Measurements from ENCODE around the gene SPANXN4.

SPANXN4 gene, protein sequence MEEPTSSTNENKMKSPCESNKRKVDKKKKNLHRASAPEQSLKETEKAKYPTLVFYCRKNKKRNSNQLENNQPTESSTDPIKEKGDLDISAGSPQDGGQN
- total RNA-seq: 0 reads per million in 4 experiments

DNA sequence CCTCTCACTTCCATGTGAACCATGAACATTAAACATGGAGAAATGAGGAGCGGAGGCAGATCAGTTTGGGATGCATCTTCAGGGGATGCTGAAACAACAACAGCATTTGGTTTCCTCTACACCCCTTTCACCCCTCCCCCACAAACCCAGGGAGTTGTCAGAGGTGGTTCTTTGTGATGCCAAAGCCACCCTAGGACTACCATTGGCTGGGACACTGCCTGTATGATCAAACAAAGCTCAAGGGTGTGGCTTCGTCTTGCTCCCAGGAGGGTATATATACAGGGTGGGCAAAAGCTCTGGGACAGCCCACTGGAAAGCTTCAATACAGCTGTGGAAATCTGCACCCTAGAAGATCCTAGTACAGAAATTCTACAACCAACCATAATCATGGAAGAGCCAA lies at the start of gene SPANXN4:
Gene SPANXN4, plus strand, starts transcription at position 301 of the 400 bp plus-strand sequence. Its CDS starts 87 bp downstream, at position 388.
- DNase-seq: no peak

DNA sequence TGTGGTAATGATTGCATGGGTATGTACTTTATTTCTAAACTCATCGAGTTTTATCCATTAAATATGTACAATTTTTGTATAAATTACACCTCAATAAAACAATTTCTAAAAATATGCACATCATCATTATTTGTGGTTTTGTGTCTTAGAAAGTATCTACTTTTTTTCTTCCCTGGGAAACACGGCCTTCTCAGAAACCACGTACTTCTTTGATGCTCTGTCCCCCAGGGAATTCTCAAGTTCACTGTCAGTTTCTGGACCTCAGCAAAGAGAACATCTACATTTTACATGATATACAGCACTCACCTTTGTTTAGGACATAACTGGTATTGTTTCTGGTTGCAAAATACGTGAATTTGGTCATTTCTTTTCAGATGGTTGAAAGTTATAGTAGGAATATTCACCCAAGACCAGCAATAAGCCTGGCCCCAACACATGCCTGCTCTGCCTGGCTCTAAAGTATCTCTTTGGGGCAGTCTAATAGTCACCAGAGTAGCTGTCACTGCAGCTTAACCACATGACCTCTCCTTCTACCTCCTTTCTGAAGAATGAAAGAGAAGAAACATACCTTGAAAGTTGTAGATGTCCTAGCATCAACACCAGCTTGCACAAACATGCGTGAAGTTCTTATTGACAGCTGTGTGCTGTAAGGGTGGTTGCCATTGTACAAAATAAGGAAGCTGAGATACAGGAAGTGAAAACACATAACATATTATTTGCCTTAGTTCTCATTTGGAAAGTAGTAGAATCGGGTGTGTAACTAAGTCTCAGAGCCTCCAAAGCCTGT lies 48.4 kb upstream of the SPANXN4 start:
- DNase-seq: no peak

DNA sequence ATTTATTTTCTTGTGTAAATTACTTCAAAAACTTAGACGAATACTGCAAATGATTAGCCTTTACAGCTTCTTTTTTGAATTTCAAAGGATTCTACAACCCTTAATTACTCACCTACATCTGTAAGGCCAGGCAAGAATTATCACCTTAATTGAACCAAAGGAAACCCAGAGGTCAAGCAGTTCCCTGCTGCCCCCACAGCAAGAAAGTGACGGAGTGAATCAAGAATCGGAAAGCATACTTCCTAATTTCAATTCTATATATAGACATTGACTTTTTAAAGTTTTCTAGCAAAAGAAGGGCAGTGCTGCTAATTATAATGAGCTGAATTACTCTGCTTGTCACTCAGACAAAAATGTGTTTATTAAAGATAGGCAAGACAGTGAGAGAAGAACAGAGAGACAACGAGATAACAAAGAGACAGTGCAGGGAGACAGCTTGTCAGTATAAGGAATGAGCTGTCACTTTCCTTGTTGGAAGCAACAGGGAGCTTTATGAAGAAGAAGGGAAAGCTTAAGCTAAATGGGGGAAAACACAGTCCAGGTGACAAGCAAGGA lies 47.5 kb upstream of the SPANXN4 start:
- DNase-seq: no peak

DNA sequence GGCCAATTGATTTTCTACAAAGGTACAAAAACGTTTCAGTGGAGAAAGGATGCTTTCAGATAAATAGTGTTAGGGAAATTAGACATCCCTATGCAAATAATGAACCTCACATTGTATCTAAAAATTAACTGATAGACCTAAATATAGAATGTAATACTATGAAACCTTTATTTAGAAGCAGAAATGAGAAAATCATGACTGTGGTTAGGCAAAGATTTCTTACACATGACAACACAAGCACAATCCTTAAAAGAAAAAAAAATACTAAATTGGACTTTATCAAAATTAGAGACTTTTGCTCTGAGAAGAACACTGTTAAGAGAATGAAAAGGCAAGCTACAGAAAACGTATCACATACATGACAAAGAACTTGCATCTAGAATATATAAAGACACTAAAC lies 43.0 kb upstream of the SPANXN4 start:
- DNase-seq: no peak

DNA sequence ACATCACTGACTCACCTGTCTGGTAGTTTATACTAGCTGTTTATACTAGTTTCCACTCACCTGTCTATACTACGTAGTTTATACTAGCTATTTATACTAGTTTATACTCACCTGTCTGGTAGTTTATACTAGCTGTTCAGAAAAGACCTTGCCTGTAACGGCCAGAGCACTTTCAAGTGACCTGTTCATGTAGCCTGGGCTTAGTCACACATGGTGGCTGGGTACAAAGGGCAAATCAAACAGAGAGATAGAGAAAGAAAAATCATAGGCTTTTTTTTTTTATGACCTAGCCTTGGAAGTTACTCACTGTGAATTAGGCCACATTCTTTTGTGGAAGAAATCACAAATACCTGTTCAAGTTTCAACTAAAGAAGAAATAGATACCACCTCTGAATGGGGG lies 30.7 kb upstream of the SPANXN4 start:
- no peak for DNase-seq

DNA sequence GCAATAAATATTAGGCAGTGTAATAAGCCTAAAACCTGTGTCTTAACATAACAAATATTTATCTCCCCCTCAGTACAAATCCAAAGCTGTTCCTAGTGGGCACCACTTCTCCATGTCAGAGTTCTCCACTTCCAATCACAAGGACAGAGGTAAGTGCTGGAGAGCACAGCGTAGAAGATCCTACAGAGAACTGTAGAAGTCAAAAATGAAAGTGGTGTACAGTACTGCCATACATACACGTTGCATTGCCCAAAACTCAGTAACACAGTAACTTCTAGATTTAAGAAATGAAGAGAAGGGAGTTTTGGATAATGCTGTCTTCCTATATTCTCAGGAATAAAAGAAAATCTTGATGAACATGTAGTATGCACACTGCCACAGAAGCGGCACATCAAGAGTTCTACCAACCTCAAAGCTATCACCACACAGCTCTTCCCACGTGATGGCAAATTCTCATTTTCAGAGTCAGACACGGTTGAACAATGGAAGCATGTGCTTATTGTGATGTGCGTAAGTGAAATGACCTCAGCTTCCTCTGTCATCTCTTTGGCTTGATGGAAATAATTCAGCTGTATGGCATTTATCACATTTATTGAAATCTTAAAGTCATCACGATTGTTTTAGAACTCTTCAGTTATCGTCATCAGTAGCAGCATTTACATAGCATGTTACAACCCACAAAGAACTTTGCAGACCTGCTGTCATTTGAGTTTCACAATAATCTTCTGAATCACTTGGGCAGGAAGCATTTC lies 27.1 kb upstream of the SPANXN4 start:
- DNase-seq: no peak

DNA sequence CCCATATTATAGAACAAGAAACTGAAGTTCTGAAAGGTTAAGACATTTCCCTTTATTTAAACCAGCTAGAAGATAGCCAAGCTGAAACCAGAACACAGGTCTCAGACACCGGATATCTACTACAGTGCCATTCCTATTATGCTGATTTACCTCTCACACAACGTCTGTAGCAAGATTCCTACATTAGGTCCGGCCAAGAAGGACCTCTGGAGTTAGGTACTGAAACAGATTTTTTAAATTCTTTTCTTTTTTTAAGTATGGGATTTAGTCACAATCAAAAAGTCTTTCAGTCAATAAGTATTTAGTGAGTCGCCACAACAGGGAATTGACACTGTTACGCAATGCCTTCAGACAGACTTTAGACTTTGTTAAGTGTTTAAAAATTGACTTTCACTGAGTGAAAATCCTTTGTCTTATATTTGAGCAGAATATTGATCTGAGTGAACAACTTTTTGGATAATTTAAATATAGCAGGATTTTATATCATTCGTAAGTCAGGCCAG lies 26.5 kb upstream of the SPANXN4 start:
- no peak for DNase-seq

DNA sequence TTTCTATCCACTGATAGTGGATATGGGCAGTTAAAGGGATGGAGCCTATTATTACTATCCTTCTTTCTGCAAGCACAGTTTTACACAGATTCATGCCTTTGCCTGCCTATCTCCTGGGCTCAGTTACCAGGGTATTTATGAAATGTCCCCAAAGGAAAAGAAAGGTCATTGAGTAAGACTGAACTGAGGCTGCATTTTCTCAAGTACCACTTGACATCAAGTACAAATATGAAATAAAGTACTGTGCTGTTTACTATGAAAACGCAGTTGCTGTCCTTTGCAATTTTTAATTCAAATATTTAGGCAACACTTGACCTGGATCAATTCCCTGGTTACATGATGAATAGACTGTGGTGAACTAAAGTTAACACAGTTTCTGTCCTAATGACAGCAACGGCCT lies 23.5 kb upstream of the SPANXN4 start:
- no peak for DNase-seq

DNA sequence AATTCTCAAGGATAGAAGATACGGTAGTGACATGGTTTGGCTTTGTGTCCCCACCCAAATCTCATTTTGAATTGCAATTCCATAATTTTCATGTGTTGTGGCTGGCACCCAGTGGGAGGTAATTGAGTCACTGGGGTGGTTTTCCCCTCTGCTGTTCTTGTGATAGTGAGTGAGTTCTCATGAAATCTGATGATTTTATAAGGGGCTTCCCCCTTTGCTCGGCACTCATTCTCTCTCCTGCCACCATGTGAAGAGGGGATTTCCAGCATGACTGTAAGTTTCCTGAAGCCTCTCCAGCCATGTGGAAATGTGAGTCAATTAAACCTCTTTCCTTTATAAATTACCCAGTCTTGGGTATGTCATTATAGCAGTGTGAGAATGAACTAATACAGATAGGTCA lies 8.5 kb upstream of the SPANXN4 start:
- no peak for DNase-seq

DNA sequence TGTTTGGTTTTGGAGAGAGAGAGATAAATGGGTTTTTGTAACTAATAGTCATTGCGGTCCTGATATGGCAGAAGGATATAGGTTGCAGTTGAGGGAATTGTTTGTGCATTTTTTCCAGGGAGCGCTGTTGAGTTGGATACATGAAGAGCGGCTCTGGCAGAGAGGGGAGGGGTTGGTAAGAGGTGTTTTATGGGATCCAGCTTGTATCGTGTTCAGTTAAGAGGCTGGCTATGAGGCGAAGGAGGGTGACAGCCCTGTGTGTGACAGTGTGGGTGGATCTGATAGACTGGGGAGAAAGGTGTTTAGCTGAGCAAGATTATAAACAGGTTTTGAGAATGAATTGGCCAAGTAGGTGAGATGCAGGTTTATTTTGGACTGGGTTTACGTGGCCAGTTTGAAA lies 1.5 kb downstream of the SPANXN4 start:
- no peak for DNase-seq

DNA sequence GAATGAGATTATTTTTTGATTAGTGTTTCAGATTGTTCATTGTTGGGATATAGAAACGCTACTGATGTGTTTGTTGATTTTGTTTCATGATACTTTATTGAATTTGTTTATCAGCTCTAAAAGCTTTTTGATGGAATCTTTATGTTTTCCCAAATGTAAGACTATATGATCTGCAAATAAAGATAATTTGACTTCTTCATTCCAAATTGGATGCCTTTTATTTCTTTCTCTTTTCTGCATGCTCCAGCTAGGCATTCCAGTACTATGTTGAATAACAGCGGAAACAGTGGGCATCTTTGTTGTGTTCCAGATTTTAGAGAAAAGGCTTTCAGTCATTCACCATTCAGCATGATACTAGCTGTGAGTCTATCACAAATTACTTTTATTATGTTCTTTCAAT lies 21.8 kb downstream of the SPANXN4 start:
- DNase-seq: no peak

DNA sequence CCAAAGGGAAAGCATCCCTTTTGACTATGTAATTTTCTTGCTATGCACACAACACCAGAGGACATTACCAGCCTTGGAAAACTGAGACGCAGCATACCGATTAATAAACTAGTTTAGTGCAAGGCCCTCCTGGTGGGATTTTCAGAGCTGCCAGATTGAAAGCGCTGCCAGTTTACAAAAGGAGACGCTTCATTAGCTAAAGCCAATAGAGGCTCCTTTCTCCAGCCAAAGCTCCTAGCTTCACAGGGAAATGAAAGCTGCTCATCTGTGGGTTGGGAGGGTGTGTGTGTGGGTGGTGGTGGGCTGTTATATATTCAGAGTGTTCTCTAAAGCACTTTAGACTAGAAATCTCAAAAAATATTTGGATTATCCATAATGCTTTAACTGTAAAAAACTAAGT lies 32.4 kb downstream of the SPANXN4 start:
- DNase-seq: no peak

DNA sequence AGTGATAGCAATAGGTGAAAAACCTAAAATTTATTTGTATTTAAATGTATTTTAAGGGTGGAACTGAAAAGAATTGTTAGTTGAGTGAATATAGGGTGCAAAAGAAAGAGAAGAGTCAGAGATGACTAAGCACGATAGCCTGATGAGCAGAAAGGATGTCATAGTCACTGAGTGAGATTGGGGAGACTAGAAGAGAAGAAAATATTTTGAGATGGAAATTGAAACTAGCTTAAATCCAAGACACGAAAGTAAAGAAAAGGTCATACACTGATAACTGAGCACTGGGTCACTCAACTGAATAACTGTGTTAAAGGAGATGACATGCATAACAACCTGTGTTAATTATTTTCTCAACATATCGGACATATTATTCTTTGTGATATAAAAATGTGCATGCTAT lies 55.5 kb downstream of the SPANXN4 start:
- DNase-seq: no peak

DNA sequence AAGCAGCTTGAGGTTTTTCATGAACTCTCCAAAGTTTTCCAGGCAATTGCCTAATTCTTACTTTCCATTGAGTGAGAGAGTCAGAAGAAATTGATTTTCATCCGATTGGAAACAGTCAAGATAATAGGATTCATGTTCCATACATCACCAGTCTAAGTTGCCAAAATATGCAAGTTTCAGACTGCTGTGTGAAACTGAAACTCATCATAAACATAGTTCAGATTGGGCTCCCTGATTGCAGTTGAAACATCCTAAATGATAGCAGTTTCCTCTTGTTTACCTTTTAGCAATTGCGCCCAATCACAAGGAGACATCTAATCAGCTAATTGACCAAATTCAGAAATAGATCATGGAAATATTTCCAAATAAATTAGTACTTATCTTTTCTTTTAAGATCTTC lies 56.8 kb downstream of the SPANXN4 start:
- no peak for DNase-seq

Data from effector CD8-positive, alpha-beta T cell (primary cell).